ENCODE results near the gene GSTM4. TPM values are rescaled to one million over a fixed set of nuclear protein-coding genes. Genes with fewer than 3 reads are reported as not detected.
"Not testable (repeated sequence)": the region's sequence is repeated elsewhere in the genome, so short reads cannot be mapped to it uniquely, and the experiment has no call there.

The GSTM4 gene
- polyA plus RNA-seq, 1 donor, result 19.4 TPM

- no peak for DNase-seq
Observed at GRCh38 chr1:109669246-109669948, 13.5 kb downstream of the GSTM4 start.

GRCh38 chr1:109669949-109670302 lies 14.0 kb downstream of the GSTM4 start:
- DNase-seq, result not testable (repeated sequence)

GRCh38 chr1:109671067-109671466 lies 15.2 kb downstream of the GSTM4 start:
- no peak for DNase-seq

DNA sequence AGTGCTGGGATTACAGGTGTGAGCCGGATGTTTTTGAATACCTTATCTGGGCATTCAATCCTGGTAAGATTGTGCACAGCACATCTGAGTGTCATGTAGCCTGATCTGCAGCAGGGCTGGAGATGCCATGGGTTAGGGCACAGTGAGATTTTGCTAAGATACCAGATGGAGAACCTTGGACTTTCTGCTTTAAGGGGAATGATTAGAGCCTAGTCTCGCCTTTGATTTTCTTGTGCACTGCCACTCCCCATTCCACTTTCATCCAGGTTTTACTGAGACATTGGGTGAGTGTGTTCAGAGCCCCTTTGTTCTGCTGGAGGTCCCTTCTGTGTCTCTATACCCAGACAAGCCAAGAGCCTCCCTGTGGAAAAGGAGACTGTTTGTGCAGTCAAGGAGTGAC lies 18.0 kb downstream of the GSTM4 start:
- not testable (repeated sequence) for DNase-seq

DNA sequence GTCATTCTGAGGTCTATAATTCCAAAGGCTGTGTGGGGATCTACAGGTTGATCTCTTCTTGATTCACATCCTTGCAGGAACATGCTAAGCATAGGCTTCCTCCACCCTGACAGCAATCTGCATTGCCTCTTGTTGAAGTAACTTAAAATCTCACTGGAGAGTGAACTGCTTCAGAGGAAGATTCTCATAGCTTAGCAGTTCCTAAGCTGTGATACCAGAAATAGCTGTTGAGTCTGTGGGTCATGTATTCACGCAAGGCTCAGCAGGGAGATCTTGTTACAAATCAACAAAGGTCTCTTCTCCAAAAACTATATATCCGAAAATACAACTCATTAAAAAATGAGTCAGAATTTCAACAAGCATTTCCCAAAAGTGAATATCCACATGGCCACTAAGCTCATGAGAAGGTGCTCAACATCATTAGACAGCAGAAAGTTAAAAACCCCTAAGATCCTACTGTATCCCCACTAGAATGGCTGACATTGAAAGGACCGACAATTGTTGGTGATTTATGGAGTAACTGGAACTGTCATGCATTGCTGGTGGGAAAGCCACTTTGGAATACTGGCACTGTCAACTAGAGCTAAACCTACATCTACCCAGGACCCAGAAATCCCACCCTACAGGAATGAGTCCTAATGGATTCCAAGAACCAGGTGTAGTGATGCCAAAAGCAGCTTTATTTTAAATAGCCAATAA lies 20.9 kb downstream of the GSTM4 start:
- DNase-seq, result not testable (repeated sequence)

DNA sequence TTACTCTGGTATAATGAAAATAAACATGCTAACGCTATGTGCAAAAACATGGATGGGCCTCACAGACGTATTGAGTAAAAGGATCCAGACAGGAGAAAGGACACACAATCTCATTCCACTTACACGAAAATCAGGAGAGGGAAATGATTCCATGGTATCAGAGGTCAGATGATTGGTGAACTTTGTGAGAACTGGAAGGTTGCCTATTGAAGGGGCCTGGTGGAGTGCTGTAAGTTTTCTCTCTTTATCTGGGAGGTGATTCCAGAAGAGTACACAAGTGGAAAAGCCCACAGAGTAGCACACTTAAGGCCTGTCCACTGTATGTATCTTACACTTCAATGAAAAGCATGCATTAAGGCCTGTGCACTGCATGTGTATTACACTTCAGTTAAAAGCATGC lies 21.6 kb downstream of the GSTM4 start:
- DNase-seq, result no peak

- not testable (repeated sequence) for DNase-seq
Observed at GRCh38 chr1:109678637-109679036, 22.7 kb downstream of the GSTM4 start.

DNA sequence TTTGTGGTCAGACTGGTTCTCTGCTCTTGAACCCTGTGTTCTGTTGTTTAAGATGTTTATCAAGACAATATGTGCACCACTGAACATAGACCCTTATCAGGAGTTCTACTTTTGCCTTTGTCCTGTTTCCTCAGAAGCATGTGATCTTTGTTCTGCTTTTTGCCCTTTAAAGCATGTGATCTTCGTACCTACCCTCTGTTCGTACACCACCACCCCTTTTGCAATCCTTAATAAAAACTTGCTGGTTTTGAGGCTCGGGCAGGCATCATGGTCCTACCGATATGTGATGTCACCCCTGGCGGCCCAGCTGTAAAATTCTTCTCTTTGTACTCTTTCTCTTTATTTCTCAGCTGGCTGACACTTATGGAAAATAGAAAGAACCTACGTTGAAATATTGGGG lies 28.9 kb downstream of the GSTM4 start:
- not testable (repeated sequence) for DNase-seq

- not testable (repeated sequence) for DNase-seq
Observed at GRCh38 chr1:109685399-109685798, 29.5 kb downstream of the GSTM4 start.

DNA sequence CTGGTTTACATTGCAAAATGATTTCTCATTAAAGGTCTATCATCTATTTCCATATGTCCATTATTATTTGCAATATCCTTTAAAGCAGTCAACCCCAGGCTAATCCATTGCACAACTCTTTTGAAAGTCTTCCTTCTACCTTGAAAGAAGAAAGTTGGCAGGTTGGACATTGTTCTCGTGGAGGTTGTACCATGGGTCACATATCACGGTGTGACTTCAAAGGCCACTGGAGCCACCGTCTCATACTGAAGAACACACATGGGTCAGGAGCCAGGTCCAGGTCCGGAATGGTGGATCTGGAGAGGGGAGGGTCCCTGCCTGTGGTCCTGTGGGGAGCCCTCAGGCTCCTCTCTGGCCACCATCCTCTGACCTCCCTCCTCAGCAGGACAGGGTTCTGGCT lies 30.0 kb downstream of the GSTM4 start:
- not testable (repeated sequence) for DNase-seq

GRCh38 chr1:109687109-109687508 lies 31.2 kb downstream of the GSTM4 start:
- DNase-seq, result not testable (repeated sequence)

GRCh38 chr1:109687641-109688499 lies 32.0 kb downstream of the GSTM4 start, which contains the start of gene GSTM1:
GSTM1 (plus strand) TSS chr1:109687817; CDS start chr1:109687874, 57 bp downstream.
- peak; percentile 83 for DNase-seq

DNA sequence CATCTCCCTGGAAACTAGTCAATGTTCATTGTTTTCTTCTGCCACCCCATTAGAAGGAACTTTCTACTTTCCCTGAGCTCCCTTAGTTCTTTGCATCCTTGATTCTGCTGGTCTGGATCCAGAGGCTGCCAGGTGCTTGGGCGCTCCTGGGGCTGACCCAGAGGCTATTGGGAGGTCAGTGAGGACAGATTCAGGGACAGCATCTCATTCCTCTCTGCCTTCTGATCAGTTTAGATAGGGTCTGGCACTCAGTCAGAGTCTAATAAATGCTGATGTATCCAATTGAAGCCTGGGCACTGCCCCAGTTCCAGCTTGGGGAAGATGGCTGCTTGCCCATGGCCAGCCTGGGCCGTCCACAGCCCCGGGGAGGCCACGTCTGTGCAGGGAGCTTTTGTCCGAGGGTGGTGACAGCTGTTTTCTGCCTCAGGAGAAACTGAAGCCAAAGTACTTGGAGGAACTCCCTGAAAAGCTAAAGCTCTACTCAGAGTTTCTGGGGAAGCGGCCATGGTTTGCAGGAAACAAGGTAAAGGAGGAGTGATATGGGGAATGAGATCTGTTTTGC lies 34.0 kb downstream of the GSTM4 start:
- DNase-seq, result no peak

DNA sequence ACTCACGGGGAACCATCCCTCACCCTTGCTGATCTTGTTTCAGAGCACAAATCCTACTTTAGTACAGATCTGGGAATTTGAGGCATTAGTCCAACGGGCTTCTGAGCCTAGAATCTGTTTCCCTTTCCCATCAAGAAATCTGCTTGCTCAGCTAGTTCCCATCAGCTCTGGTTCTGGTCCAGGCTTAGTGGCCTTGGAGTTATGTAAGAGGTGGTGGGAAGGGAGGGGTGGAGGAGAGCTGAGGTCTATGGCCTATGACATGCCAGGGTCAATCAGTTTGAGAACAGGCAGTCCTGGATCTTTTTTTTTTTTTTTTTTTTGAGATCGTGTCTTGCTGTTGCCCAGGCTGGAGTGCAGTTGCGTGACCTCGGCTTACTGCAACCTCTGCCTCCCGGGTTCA lies 35.9 kb downstream of the GSTM4 start:
- DNase-seq, result no peak

DNA sequence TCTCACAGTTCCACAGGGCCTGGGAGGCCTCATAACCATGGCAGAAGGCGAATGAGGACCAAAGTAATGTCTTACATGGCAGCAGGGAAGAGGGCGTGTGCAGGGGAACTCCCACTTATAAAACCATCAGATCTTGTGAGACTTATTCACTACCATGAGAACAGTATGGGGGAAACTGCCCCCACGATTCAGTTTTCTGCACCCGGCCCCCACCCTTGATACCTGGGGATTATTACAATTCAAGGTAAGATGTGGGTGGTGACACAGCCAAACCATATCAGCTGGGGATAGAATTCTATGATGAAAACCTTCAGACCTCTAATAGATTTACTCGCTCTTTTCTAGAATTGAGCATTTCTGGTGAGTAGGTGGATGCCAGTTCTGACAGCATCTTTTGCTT lies 38.5 kb downstream of the GSTM4 start:
- DNase-seq, result not testable (repeated sequence)

DNA sequence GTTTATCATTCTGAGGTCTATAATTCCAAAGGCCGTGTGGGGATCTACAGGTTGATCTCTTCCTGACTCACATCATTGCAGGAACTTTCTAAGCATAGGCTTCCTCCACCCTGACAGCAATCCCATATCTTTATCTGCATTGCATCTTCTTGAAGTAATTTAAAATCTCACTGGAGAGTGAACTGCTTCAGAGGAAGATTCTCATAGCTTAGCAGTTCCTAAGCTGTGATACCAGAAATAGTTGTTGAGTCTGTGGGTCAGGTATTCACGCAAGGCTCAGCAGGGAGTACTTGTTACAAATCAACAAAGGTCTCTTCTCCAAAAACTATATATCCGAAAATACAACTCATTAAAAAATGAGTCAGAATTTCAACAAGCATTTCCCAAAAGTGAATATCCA lies 39.2 kb downstream of the GSTM4 start:
- DNase-seq, result not testable (repeated sequence)

GRCh38 chr1:109697066-109697465 lies 41.2 kb downstream of the GSTM4 start:
- no peak for DNase-seq

- not testable (repeated sequence) for DNase-seq
Observed at GRCh38 chr1:109697861-109698260, 42.0 kb downstream of the GSTM4 start.

DNA sequence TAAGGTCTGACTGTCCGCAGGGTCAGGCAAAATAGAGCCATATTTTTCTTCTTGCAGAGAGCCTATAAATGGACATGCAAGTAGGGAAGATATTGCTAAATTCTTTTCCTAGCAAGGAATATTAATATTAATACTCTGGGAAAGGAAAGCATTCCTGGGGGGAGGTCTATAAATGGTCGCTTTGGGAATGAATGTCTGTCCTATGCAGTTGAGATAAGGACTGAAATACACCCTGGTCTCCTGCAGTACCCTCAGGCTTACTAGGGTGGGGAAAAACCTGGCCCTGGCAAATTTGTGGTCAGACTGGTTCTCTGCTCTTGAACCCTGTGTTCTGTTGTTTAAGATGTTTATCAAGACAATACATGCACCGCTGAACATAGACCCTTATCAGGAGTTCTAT lies 47.0 kb downstream of the GSTM4 start:
- DNase-seq, result not testable (repeated sequence)

- DNase-seq, result no peak
Observed at GRCh38 chr1:109704173-109704572, 48.3 kb downstream of the GSTM4 start.

DNA sequence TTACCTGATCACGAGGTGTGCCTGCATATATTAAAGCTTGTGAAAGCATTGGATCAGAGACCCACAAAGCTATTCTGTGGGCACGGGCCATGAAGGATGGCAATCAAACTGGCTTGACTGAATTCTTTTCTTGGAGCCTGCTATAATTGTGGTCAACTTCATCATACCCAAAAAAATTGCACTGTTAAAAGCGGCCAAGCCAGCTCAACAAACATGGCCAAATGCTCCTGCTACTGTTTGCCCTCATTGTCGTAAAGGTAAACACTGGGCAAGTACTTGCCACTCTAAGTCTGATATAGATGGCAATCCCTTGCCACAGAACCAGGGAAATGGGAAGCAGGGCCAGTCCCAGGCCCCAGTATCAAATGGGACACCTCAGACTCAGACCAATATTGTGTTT lies 49.5 kb downstream of the GSTM4 start:
- no peak for DNase-seq

GRCh38 chr1:109708949-109709348 lies 53.0 kb downstream of the GSTM4 start:
- DNase-seq, result not testable (repeated sequence)

DNA sequence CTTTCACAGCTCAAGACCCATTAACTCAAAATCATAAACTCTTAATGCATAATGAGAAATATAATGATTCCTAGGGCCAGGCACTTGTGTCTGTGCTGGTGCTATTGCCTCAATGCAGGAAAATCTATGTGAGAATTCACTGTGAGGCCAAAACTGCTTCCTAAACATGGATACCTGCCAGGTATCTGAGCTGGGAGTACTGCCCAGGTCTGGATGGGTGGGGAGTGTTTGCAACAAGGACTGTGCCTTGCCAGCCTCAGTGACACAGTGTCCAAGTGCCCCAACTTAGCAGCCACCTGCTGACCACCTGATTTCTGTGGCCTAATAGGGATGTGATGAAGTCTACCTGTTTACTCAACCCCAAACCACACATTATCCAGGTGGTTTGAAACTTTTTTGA lies 53.9 kb downstream of the GSTM4 start:
- DNase-seq, result not testable (repeated sequence)

All from hindlimb muscle (tissue), 1 donor.